ENCODE data around the gene RAPGEF4. TPM values are rescaled to one million over a fixed set of nuclear protein-coding genes. Genes with fewer than 3 reads are reported as not detected.

RAPGEF4 gene
- total RNA-seq, 1 donor: 2.6 TPM

DNA sequence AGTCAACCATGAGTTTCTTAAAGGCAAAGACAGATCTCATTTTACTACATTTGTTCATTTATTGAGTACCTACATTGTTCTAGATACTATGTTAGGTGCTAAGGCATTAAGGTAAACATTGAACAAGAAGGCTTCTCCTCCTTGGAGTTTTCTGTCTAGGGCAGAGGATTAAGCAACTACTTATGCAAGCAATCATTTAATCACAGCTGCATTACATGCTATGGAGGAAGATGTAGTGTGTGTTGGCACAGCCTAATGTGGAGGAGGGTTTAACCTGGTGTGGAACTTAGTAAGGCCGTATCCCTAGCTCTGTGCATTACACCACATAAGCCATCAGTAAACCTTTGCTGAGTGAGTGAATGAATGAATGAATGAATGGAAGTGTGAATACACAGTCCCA lies 233.5 kb downstream of the RAPGEF4 start:
- no peak for DNase-seq (ENCODE audit: low read depth)
- H3K4me3 ChIP-seq (ENCODE audit: low read depth, low read length): no peak overlapping the region
- TF ChIP-seq, protein P1, sequence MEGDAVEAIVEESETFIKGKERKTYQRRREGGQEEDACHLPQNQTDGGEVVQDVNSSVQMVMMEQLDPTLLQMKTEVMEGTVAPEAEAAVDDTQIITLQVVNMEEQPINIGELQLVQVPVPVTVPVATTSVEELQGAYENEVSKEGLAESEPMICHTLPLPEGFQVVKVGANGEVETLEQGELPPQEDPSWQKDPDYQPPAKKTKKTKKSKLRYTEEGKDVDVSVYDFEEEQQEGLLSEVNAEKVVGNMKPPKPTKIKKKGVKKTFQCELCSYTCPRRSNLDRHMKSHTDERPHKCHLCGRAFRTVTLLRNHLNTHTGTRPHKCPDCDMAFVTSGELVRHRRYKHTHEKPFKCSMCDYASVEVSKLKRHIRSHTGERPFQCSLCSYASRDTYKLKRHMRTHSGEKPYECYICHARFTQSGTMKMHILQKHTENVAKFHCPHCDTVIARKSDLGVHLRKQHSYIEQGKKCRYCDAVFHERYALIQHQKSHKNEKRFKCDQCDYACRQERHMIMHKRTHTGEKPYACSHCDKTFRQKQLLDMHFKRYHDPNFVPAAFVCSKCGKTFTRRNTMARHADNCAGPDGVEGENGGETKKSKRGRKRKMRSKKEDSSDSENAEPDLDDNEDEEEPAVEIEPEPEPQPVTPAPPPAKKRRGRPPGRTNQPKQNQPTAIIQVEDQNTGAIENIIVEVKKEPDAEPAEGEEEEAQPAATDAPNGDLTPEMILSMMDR (IDR thresholded peaks at IDR 0.05; ENCODE audit: insufficient read depth, low read depth, low read length): no peak

DNA sequence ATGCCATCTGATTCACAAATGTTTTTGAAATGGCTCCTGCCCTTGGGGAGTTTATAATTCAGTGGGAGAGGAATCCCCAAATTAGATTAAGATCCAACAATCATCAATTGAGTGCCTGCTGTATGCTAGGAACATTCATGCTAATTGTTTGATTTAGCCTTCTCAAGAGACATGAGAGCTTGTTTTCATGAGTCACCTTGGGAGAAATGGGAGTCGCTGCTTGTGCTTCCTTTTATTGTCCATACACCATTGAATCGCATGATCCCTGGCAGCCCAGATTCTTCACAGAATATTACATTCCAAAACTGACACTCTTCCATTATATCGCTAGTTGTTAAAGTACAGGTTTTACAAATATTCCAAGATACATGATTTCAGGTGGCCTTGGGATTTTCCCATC lies 234.0 kb downstream of the RAPGEF4 start:
- no peak overlapping the region for H3K4me3 ChIP-seq (ENCODE audit: low read depth, low read length)

DNA sequence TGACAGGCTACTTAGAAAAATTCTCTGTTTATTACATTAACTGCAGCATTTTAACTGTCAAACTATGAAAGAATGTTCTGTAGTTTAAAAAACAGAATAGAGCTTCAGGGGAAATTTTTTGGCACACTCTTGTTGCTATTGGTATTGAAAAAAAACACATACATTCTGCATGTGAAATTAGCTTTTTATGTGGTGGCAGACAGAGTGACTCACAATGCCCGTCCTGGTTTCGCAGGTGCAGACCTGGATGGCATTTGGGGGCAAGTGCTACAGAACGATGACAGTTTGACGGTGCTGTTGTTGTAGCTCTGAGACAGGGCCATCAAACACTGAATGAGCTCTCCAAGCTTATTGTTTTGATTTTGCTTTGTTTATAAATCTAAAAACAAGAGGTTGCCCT lies 235.0 kb downstream of the RAPGEF4 start:
- DNase-seq (ENCODE audit: low read depth): no peak
- H3K4me3 ChIP-seq (ENCODE audit: low read depth, low read length): no peak overlapping the region
- TF ChIP-seq, protein P1 (IDR thresholded peaks at IDR 0.05; ENCODE audit: insufficient read depth, low read depth, low read length): no peak

More for the DNA sequence above, 234.0 kb downstream of the RAPGEF4 start:
- DNase-seq (ENCODE audit: low read depth): no peak
- TF ChIP-seq, protein P1 (IDR thresholded peaks at IDR 0.05; ENCODE audit: insufficient read depth, low read depth, low read length): no peak

DNA sequence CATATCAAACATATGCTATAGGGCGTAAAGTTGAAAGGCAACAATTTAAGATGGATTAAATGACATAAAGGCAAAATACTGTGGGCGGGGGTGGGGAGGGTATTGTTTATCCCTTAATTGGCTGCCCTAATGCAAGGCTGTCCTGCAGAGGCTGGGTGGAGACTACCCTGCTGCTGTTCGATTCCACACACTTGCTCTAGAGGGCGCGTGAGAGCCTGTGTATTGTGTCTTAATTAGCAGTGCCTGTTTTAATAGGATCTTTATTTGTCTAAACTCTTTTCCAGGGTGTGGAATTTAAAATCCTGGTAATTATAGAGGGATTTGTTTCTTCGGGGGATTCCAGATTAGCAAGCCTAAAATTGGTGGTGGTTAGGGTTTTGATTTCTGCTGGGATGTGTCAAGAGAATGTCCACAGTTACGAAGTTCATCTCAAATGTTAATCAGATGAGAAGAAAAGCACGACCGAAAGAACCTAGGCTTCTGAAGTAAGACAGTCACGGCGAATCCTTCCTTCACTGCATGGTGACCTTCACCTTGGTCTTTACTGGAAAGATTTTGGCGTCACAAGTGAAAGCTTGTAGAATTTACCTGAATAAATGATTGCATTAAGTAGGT lies 236.5 kb downstream of the RAPGEF4 start:
- peak; percentile 55 for DNase-seq (ENCODE audit: low read depth)
- TF ChIP-seq, protein P1 (IDR thresholded peaks at IDR 0.05; ENCODE audit: insufficient read depth, low read depth, low read length): peak; percentile 95
- no peak overlapping the region for H3K4me3 ChIP-seq (ENCODE audit: low read depth, low read length)

DNA sequence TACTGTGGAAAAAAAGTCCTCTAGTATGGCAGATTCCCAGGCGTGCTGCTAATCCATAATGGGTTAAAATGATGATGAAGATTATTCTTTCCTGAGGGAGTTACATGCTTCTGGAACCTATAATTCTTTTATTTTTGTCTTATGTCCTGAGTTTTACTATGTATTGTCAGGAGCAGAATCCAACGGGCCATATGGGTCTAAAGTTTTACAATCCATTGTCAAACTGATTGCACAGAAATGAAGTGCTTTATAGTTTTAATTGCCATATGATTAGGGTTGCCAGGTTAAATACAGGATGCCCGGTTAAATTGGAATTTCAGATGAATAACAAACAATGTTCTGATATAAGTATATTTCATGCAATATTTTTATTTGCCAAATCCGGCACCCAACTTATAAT lies 239.1 kb downstream of the RAPGEF4 start:
- DNase-seq (ENCODE audit: low read depth): no peak
- no peak overlapping the region for H3K4me3 ChIP-seq (ENCODE audit: low read depth, low read length)
- TF ChIP-seq, protein P1 (IDR thresholded peaks at IDR 0.05; ENCODE audit: insufficient read depth, low read depth, low read length): no peak

DNA sequence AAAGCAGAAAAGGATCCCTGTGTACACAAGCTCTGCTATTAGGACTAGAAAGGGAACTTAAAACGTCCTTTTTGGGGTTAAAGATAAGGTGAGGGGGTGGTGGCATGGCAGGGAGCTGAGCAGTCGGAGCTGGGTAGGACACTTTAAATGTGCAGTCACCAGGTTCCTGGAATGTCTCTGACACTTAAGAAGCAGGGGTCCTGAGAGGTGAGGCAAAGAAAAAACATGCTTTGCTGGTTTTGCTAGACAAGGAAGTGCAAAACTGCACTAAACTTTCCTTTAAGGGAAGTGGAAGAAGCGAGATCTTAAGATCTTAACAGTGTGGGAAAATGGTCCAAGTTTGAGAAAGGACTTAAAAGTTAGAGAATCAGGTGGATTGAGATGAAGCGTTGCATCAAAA lies 240.5 kb downstream of the RAPGEF4 start:
- TF ChIP-seq, protein P1 (IDR thresholded peaks at IDR 0.05; ENCODE audit: insufficient read depth, low read depth, low read length): no peak
- no peak overlapping the region for H3K4me3 ChIP-seq (ENCODE audit: low read depth, low read length)
- DNase-seq (ENCODE audit: low read depth): no peak

DNA sequence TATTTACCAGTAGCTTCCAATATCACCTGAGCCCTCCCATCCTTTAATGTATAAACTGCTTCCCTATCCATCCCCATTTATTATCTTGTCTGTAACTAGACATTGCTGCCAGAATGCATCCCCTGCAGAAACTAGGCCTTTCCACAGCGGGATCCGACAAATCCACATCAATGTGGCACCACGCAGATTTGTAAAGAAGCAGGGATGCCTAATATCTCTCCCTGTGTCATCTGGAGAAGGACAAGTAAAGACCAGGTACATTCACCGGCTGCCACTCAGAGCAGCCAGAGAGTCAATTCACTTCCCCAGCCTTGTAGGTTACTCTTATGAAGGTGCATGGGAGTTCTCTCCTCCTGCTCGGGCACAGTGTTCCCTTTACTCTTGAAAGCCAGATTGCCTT lies 241.2 kb downstream of the RAPGEF4 start:
- no peak for DNase-seq (ENCODE audit: low read depth)
- TF ChIP-seq, protein P1 (IDR thresholded peaks at IDR 0.05; ENCODE audit: insufficient read depth, low read depth, low read length): no peak
- no peak overlapping the region for H3K4me3 ChIP-seq (ENCODE audit: low read depth, low read length)

Measured in fibroblast of villous mesenchyme (primary cell).